ENCODE data around the gene KCNJ15. TPM values are rescaled to one million over a fixed set of nuclear protein-coding genes. Genes with fewer than 3 reads are reported as not detected.
"Not testable (repeated sequence)": the region's sequence is repeated elsewhere in the genome, so short reads cannot be mapped to it uniquely, and the experiment has no call there.

The KCNJ15 gene
- total and polyA plus RNA-seq, 2 donors (not counting 1 experiment from before 2014, with no cell fraction given) = not detected

DNA sequence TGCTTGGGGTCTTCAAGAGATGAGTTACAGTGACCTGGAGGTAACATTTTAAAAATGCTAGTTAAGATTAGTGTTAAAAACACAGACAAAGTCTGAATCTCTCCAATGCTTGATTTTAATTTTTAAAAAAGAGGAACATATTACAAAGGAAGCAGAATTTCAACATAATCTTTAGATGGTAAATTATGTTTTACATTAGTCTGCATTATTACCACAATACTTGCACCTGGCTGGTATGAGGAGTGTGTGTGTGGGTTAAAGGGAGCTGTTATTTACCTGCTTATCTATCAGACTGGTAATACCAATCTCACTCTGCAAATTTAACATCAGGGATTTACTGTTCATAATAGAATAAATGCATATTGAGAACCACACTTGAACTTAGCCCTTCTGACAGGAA lies 10.3 kb upstream of the KCNJ15 start:
- Histone ChIP-seq H3K9me3 (ENCODE audit: control extremely low read depth in 1 of 3, control insufficient read depth in 2 of 3, insufficient read depth in 1 of 3, low read length in 2 of 3) (no peaks in the 10 kb centered on the region), H2AFZ (ENCODE audit: insufficient read depth, low read depth, low read length, poor library complexity, severe bottlenecking) (no peak overlapping the region), H3K79me2 (ENCODE audit: control insufficient read depth, insufficient read depth, low read length) (no peaks in the 10 kb centered on the region), H4K20me1 (ENCODE audit: control insufficient read depth, insufficient read depth, low read length, poor library complexity, severe bottlenecking) (no peaks in the 10 kb centered on the region), H3K9ac (ENCODE audit: low read length) (no peak overlapping the region), H3K27ac (ENCODE audit: low read length in 2 of 2) (no peak overlapping the region), H3K4me3 (ENCODE audit: control extremely low read depth in 1 of 5, extremely low read depth in 1 of 5, insufficient read depth in 1 of 5, low read depth in 2 of 5, low read length in 4 of 5) (no peak overlapping the region), H3K36me3 (replicated peaks in 1 of 2; ENCODE audit: control extremely low read depth in 1 of 2, control insufficient read depth in 1 of 2, extremely low read depth in 1 of 2, insufficient read depth in 2 of 2, low read length in 1 of 2) (no peaks in the 10 kb centered on the region), H3K27me3 (replicated peaks in 1 of 4; ENCODE audit: control extremely low read depth in 1 of 4, control insufficient read depth in 3 of 4, insufficient read depth in 4 of 4, low read length in 3 of 4) (no peaks in the 10 kb centered on the region), H3K4me1 (ENCODE audit: control insufficient read depth in 2 of 2, insufficient read depth in 2 of 2, low read length in 2 of 2) (no peaks in the 10 kb centered on the region), H3K4me2 (replicated peaks; ENCODE audit: low read depth, low read length, poor library complexity, severe bottlenecking) (no peak overlapping the region)
- ChIA-PET POLR2A (no interaction called here), CTCF (no interaction called here)
- no peak overlapping the region for H3K27ac Mint-ChIP-seq
- H3K4me1 Mint-ChIP-seq = no peaks in the 10 kb centered on the region
- H3K27me3 Mint-ChIP-seq = peaks cover 4% of the 10 kb centered on the region
- ATAC-seq (ENCODE audit: low read depth) = no peak
- no peak for TF ChIP-seq EZH2 (IDR thresholded peaks at IDR 0.05; ENCODE audit: borderline replicate concordance, insufficient read depth, low read depth, low read length, poor library complexity, severe bottlenecking)
- TF ChIP-seq, protein P1, sequence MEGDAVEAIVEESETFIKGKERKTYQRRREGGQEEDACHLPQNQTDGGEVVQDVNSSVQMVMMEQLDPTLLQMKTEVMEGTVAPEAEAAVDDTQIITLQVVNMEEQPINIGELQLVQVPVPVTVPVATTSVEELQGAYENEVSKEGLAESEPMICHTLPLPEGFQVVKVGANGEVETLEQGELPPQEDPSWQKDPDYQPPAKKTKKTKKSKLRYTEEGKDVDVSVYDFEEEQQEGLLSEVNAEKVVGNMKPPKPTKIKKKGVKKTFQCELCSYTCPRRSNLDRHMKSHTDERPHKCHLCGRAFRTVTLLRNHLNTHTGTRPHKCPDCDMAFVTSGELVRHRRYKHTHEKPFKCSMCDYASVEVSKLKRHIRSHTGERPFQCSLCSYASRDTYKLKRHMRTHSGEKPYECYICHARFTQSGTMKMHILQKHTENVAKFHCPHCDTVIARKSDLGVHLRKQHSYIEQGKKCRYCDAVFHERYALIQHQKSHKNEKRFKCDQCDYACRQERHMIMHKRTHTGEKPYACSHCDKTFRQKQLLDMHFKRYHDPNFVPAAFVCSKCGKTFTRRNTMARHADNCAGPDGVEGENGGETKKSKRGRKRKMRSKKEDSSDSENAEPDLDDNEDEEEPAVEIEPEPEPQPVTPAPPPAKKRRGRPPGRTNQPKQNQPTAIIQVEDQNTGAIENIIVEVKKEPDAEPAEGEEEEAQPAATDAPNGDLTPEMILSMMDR (IDR thresholded peaks at IDR 0.05) = no peak
- H3K9me3 Mint-ChIP-seq (ENCODE audit: insufficient read depth) = peaks cover 4% of the 10 kb centered on the region
- intact Hi-C loops (cut with micrococcal nuclease) = no loop called here
- no peak for DNase-seq
- H3K4me3 Mint-ChIP-seq = no peak overlapping the region

DNA sequence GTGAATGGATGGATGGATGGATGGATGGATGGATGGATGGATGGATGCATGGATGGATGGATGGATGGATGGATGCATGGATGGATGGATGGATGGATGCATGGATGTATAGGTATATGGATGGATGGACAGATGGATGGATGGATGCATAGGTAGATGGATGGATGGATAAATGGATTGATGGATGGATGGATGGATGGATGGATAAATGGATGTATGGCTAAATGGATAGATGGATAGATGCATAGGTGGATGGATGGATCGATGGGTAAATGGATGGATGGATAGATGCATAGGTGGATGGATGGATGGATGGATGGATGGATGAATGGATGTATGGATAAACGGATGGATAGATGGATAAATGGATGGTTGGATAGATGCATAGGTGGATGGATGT lies 9.7 kb upstream of the KCNJ15 start:
- H3K4me3 ChIP-seq (ENCODE audit: control extremely low read depth in 1 of 5, extremely low read depth in 1 of 5, insufficient read depth in 1 of 5, low read depth in 2 of 5, low read length in 4 of 5); H3K27ac ChIP-seq (ENCODE audit: low read length in 2 of 2); H2AFZ ChIP-seq (ENCODE audit: insufficient read depth, low read depth, low read length, poor library complexity, severe bottlenecking); H3K9ac ChIP-seq (ENCODE audit: low read length); H3K4me3 Mint-ChIP-seq; H3K9me3 ChIP-seq (ENCODE audit: control extremely low read depth in 1 of 3, control insufficient read depth in 2 of 3, insufficient read depth in 1 of 3, low read length in 2 of 3); H3K9me3 Mint-ChIP-seq (ENCODE audit: insufficient read depth); H3K4me1 Mint-ChIP-seq; H3K27me3 ChIP-seq (replicated peaks in 1 of 4; ENCODE audit: control extremely low read depth in 1 of 4, control insufficient read depth in 3 of 4, insufficient read depth in 4 of 4, low read length in 3 of 4); H4K20me1 ChIP-seq (ENCODE audit: control insufficient read depth, insufficient read depth, low read length, poor library complexity, severe bottlenecking); H3K79me2 ChIP-seq (ENCODE audit: control insufficient read depth, insufficient read depth, low read length); DNase-seq; H3K27ac Mint-ChIP-seq; ATAC-seq (ENCODE audit: low read depth); intact Hi-C loops (cut with micrococcal nuclease); H3K4me1 ChIP-seq (ENCODE audit: control insufficient read depth in 2 of 2, insufficient read depth in 2 of 2, low read length in 2 of 2); CTCF ChIA-PET; H3K36me3 ChIP-seq (replicated peaks in 1 of 2; ENCODE audit: control extremely low read depth in 1 of 2, control insufficient read depth in 1 of 2, extremely low read depth in 1 of 2, insufficient read depth in 2 of 2, low read length in 1 of 2); H3K27me3 Mint-ChIP-seq; POLR2A ChIA-PET; H3K4me2 ChIP-seq (replicated peaks; ENCODE audit: low read depth, low read length, poor library complexity, severe bottlenecking): not testable (repeated sequence)
- WGBS (ENCODE audit: insufficient coverage) = 81% methylated on average over 2 of the region's 2 CpGs

Measured in B cell (primary cell).